ENCODE results near the gene RNASE13.
"Not testable (repeated sequence)": the region's sequence is repeated elsewhere in the genome, so short reads cannot be mapped to it uniquely, and the experiment has no call there.

Gene RNASE13

GRCh38 chr14:20989471-20989786 lies 45.2 kb downstream of the RNASE13 start:
- no peak for DNase-seq (ENCODE audit: low read depth, low spot score)

- no peak for DNase-seq (ENCODE audit: low read depth, low spot score)
Observed at GRCh38 chr14:20988717-20989470, 45.7 kb downstream of the RNASE13 start.

GRCh38 chr14:20986811-20987210 lies 47.8 kb downstream of the RNASE13 start:
- DNase-seq (ENCODE audit: low read depth, low spot score), result no peak

GRCh38 chr14:20985650-20986049 lies 49.0 kb downstream of the RNASE13 start:
- not testable (repeated sequence) for DNase-seq (ENCODE audit: low read depth, low spot score)

All from activated naive CD8-positive, alpha-beta T cell treated with anti-CD3 and anti-CD28 coated beads, Interleukin-2, amount 50 U/mL, for 16 hours (primary cell).